BLaER1 treated with 17β-estradiol and CSF1 and Interleukin-3, amounts not matched to agents 10 nM and 100 nM (cell line): ENCODE results near the gene MRPS2.

Source experiments
- H3K27ac ChIP-seq, 11 experiments: shearing (Covaris generic); formaldehyde crosslinking; 2 replicates each; pipeline ENCODE4 v1.8.1; 2022
- H3K27me3 ChIP-seq, 11 experiments: shearing (Covaris generic); formaldehyde crosslinking; 2 replicates each; pipeline ENCODE4 v1.8.1; 2022
- H3K36me3 ChIP-seq, 11 experiments: shearing (Covaris generic); formaldehyde crosslinking; 2 replicates each; pipeline ENCODE4 v1.8.1; 2022
- H3K4me1 ChIP-seq, 10 experiments: shearing (Covaris generic); formaldehyde crosslinking; 2 replicates each; pipeline ENCODE4 v1.8.1; 2022
- H3K4me2 ChIP-seq, 11 experiments: shearing (Covaris generic); formaldehyde crosslinking; 2 replicates each; pipeline ENCODE4 v1.8.1; 2022
- H3K4me3 ChIP-seq, 10 experiments: shearing (Covaris generic); formaldehyde crosslinking; 2 replicates each; pipeline ENCODE4 v1.8.1; 2022
- H3K9ac ChIP-seq, 11 experiments: shearing (Covaris generic); formaldehyde crosslinking; 2 replicates each; pipeline ENCODE4 v1.8.1; 2022
- H3K9me3 ChIP-seq, 11 experiments: shearing (Covaris generic); formaldehyde crosslinking; replicated peaks in 1 of 11; 2 replicates each; pipeline ENCODE4 v1.8.1; 2022
- H4K20me1 ChIP-seq, 11 experiments: shearing (Covaris generic); formaldehyde crosslinking; 2 replicates each; pipeline ENCODE4 v1.8.1; 2022
- Cebpa-rat ChIP-seq, 11 experiments: shearing (Covaris generic); IDR thresholded peaks; 2 replicates each; pipeline ENCODE4 v1.8.1; 2022

The MRPS2 gene

GRCh38 chr9:135478829-135479468 is 21.5 kb upstream of the MRPS2 start:
- no peak overlapping the region; a peak in 1 of 22 replicates for H3K27ac ChIP-seq
- H3K36me3 ChIP-seq, result peaks cover 0 to 8% (median 1%) of the 10 kb centered on the region in 11 experiments; a peak in 10 of 22 replicates
- no peak for TF ChIP-seq Cebpa-rat (IDR thresholded peaks at IDR 0.05)
- H3K27me3 ChIP-seq, result peaks cover 30 to 90% (median 66%) of the 10 kb centered on the region in 11 experiments
- peak overlapping the region in 8 of 11 experiments; percentile 14 to 68 (median 33); a peak in 7 of 22 replicates for H3K9ac ChIP-seq
- peak overlapping the region; percentile 68 to 92 (median 78) for H3K4me3 ChIP-seq
- H3K4me1 ChIP-seq, result peaks cover 9 to 17% (median 13%) of the 10 kb centered on the region in 10 experiments
- peak overlapping the region; percentile 65 to 100 (median 85) for H3K4me2 ChIP-seq
- H3K9me3 ChIP-seq, result no peaks in the 10 kb centered on the region
- peaks cover 0 to 60% (median 14%) of the 10 kb centered on the region in 11 experiments; a peak in 15 of 22 replicates for H4K20me1 ChIP-seq

GRCh38 chr9:135479469-135480052 is 20.9 kb upstream of the MRPS2 start, which contains the start of gene PPP1R26:
TSS of gene PPP1R26 (plus strand) at chr9:135479782. CDS start at chr9:135484511, 4,729 bp downstream.
- Histone ChIP-seq H3K9me3 (no peaks in the 10 kb centered on the region), H3K4me1 (peaks cover 9 to 17% (median 13%) of the 10 kb centered on the region in 10 experiments), H3K9ac (peak within 1 kb of the TSS; percentile 55 to 90 (median 77)), H3K27ac (peak within 1 kb of the TSS in 5 of 11 experiments; percentile 37 to 57 (median 48); a peak in 7 of 22 replicates), H3K4me3 (peak within 1 kb of the TSS; percentile 68 to 92 (median 78)), H3K36me3 (peaks cover 0 to 14% (median 7%) of the 10 kb centered on the region in 11 experiments; a peak in 14 of 22 replicates), H3K4me2 (peak within 1 kb of the TSS; percentile 81 to 100 (median 97)), H4K20me1 (peaks cover 0 to 62% (median 17%) of the 10 kb centered on the region in 11 experiments; a peak in 15 of 22 replicates), H3K27me3 (peaks cover 24 to 90% (median 62%) of the 10 kb centered on the region in 11 experiments)
- no peak for TF ChIP-seq Cebpa-rat (IDR thresholded peaks at IDR 0.05)

GRCh38 chr9:135480071-135480939 is 20.2 kb upstream of the MRPS2 start:
- peaks cover 9 to 17% (median 13%) of the 10 kb centered on the region in 10 experiments for H3K4me1 ChIP-seq
- peak overlapping the region; percentile 68 to 92 (median 78) for H3K4me3 ChIP-seq
- no peaks in the 10 kb centered on the region for H3K9me3 ChIP-seq
- H3K27me3 ChIP-seq, result peaks cover 21 to 88% (median 62%) of the 10 kb centered on the region in 11 experiments
- peak overlapping the region; percentile 55 to 90 (median 77) for H3K9ac ChIP-seq
- H4K20me1 ChIP-seq, result peaks cover 0 to 64% (median 17%) of the 10 kb centered on the region in 11 experiments; a peak in 15 of 22 replicates
- H3K4me2 ChIP-seq, result peak overlapping the region; percentile 81 to 100 (median 97)
- TF ChIP-seq Cebpa-rat (IDR thresholded peaks at IDR 0.05), result no peak
- peak overlapping the region in 5 of 11 experiments; percentile 37 to 57 (median 48); a peak in 7 of 22 replicates for H3K27ac ChIP-seq
- peaks cover 0 to 22% (median 13%) of the 10 kb centered on the region in 11 experiments; a peak in 15 of 22 replicates for H3K36me3 ChIP-seq

GRCh38 chr9:135480940-135481310 is 19.6 kb upstream of the MRPS2 start:
- Histone ChIP-seq H3K4me3 (peak overlapping the region; percentile 68 to 92 (median 78)), H3K9ac (peak overlapping the region in 9 of 11 experiments; percentile 55 to 90 (median 79); a peak in 12 of 22 replicates), H3K27ac (no peak overlapping the region)

GRCh38 chr9:135482015-135482754 is 18.3 kb upstream of the MRPS2 start:
- no peak overlapping the region for H3K4me3 ChIP-seq
- TF ChIP-seq Cebpa-rat (IDR thresholded peaks at IDR 0.05), result no peak
- peak overlapping the region in 1 of 11 experiments; percentile 1; a peak in 1 of 22 replicates for H3K4me2 ChIP-seq
- H3K27ac ChIP-seq, result no peak overlapping the region
- H3K9me3 ChIP-seq, result no peaks in the 10 kb centered on the region
- H4K20me1 ChIP-seq, result peaks cover 0 to 68% (median 17%) of the 10 kb centered on the region in 11 experiments; a peak in 15 of 22 replicates
- H3K4me1 ChIP-seq, result peaks cover 9 to 17% (median 13%) of the 10 kb centered on the region in 10 experiments
- peaks cover 0 to 41% (median 27%) of the 10 kb centered on the region in 11 experiments; a peak in 15 of 22 replicates for H3K36me3 ChIP-seq
- peaks cover 21 to 75% (median 54%) of the 10 kb centered on the region in 11 experiments for H3K27me3 ChIP-seq
- H3K9ac ChIP-seq, result no peak overlapping the region

More at GRCh38 chr9:135480940-135481310, 19.6 kb upstream of the MRPS2 start:
- Histone ChIP-seq H3K36me3 (peaks cover 0 to 28% (median 19%) of the 10 kb centered on the region in 11 experiments; a peak in 15 of 22 replicates), H3K27me3 (peaks cover 21 to 84% (median 62%) of the 10 kb centered on the region in 11 experiments), H3K9me3 (no peaks in the 10 kb centered on the region), H3K4me2 (peak overlapping the region; percentile 81 to 100 (median 97)), H4K20me1 (peaks cover 0 to 64% (median 17%) of the 10 kb centered on the region in 11 experiments; a peak in 15 of 22 replicates), H3K4me1 (peaks cover 9 to 17% (median 13%) of the 10 kb centered on the region in 10 experiments)
- TF ChIP-seq Cebpa-rat (IDR thresholded peaks at IDR 0.05), result no peak

GRCh38 chr9:135484460-135485277 is 15.8 kb upstream of the MRPS2 start:
- Histone ChIP-seq H3K4me3 (no peak overlapping the region), H4K20me1 (peaks cover 0 to 71% (median 12%) of the 10 kb centered on the region in 11 experiments; a peak in 14 of 22 replicates), H3K4me2 (no peak overlapping the region), H3K4me1 (peaks cover 9 to 18% (median 12%) of the 10 kb centered on the region in 10 experiments), H3K9me3 (no peaks in the 10 kb centered on the region), H3K27ac (no peak overlapping the region), H3K27me3 (peaks cover 21 to 50% (median 30%) of the 10 kb centered on the region in 11 experiments), H3K9ac (no peak overlapping the region), H3K36me3 (peaks cover 0 to 57% (median 31%) of the 10 kb centered on the region in 11 experiments; a peak in 15 of 22 replicates)
- no peak for TF ChIP-seq Cebpa-rat (IDR thresholded peaks at IDR 0.05)

GRCh38 chr9:135485385-135485784 is 15.1 kb upstream of the MRPS2 start:
- Histone ChIP-seq H4K20me1 (peaks cover 0 to 78% (median 11%) of the 10 kb centered on the region in 11 experiments; a peak in 14 of 22 replicates), H3K27me3 (peaks cover 18 to 43% (median 25%) of the 10 kb centered on the region in 11 experiments), H3K9ac (no peak overlapping the region), H3K4me1 (peaks cover 8 to 17% (median 10%) of the 10 kb centered on the region in 10 experiments), H3K27ac (no peak overlapping the region), H3K4me2 (no peak overlapping the region), H3K36me3 (peaks cover 0 to 57% (median 31%) of the 10 kb centered on the region in 11 experiments; a peak in 15 of 22 replicates), H3K9me3 (no peaks in the 10 kb centered on the region), H3K4me3 (no peak overlapping the region)
- TF ChIP-seq Cebpa-rat (IDR thresholded peaks at IDR 0.05), result no peak
